ENCODE measurements around the gene IL17B. TPM values are rescaled to one million over a fixed set of nuclear protein-coding genes. Genes with fewer than 3 reads are reported as not detected.

Gene IL17B
- polyA plus RNA-seq, 3 donors = 0.69 to 1.6 (median 1.3) TPM

DNA sequence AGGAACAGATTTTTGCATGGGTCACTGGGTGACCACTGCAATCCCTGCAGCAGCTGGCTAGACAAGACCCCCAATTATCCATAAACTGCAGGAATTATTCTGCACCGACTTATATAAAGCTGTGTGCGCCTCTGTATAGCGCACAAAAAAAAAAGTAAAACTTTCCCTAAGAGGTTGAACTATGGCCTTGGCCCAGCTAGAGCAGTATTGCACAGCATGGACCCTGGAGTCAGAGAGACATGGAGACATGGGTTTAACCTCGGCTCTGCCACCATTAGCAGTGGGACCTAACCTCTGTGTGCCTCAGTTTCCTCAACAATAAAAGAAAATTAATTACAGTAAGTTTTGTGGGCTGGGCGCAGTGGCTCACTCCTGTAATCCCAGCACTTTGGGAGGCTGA, 50.9 kb downstream of the IL17B start:
- DNase-seq (ENCODE audit: low read depth in 3 of 3, low spot score in 2 of 3) = no peak

DNA sequence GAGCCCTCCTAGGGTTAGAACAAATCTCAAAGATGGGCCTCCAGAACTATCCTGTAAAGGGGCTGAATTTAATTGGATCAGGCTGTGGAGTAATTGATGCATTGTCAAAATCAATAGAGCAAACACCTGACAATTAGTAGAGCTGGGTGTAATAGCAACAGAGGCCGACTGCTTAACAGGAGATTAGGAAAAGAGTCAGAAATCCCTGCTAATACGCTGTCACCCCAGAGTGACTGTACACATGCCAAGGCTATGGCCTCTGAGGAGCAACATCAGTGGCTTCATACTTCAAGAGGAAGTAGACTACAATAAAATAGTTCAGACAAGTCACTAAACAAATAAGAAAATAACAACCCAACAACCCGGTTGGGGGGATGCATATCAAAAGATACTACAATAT, 52.5 kb downstream of the IL17B start:
- DNase-seq (ENCODE audit: low read depth in 3 of 3, low spot score in 2 of 3) = no peak

DNA sequence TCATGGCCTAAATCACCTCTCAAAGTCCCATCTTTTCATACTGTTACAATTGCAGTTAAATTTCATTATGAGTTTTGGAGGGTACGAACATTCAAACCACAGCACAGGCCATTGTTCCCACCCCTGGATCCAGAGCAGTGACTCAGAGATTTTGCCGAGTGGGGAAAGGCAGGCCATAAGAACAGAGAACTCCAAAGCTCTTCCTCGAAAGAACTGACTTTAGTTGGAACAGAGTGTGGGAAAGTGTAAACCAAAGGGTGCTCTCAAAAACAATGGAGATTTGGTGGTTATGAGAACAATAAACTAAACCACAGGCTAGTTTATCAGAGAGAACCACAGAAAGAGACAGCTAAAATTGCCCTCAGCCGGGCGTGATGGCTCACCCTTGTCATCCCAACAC, 53.2 kb downstream of the IL17B start:
- no peak for DNase-seq (ENCODE audit: low read depth in 3 of 3, low spot score in 2 of 3)

DNA sequence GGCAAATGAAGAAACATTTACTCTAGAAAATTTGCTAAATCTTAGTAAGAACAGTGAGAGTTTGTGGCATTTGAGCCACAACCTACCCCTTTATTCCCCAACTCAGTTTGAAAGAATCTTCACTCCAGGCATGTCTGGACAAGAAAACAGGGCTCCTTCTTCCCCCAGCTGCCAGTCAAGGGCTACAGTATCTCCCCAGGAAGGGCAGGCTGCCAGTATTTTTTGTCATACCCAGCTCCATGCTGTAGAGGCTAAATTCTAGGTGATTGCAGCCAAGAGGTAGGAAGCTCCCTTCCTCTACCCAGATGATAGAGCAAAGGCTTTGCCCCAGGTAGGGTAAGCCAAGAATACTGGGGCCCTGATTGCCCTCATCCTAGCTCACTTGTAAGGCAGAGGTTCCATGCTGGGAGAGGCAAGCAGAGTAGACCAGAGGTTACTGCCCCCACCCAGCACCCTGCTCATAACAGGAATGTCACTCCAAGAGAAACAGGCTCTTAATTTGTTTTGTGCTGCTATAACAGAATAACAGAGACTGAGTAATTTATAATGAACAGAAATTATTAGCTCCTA, 53.8 kb downstream of the IL17B start:
- no peak for DNase-seq (ENCODE audit: low read depth in 3 of 3, low spot score in 2 of 3)

DNA sequence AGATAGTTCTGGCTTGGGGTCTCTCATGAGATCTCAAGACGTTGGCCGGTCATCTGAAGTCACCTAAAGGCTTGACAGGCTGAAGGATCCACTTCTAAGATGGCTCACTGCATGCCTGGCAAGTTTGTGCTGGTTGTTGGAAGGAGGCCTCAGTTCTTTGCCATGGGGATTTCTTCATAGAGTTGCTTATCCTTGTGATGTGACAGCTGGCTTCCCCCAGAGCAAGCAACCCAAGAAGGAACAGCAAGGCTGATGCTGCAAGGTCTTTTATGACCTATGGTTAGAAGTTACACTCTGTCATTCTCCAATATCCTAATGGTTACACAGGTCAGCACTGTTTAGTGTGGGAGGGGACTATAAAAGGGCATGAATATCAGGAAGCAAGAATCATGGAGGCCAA, 54.5 kb downstream of the IL17B start:
- DNase-seq (ENCODE audit: low read depth in 3 of 3, low spot score in 2 of 3) = no peak

Other genes with a start within 250 kb of the IL17B start
- 1 to 10 TPM in 2 of 3 donors, under 1 TPM in 1; 0.82 to 1.5 (median 1.1) TPM for gene ABLIM3, start 237.8 kb downstream of the IL17B start, polyA plus RNA-seq (ENCODE audit: insufficient read length in 3 of 3)
- 10 to 100 TPM; 17.3 to 18.4 (median 18.3) TPM for gene AFAP1L1, start 107.4 kb downstream of the IL17B start, polyA plus RNA-seq (ENCODE audit: insufficient read length in 3 of 3)
- 10 to 100 TPM; 17.4 to 18.2 (median 18.1) TPM for gene GRPEL2, start 33.8 kb downstream of the IL17B start, polyA plus RNA-seq (ENCODE audit: insufficient read length in 3 of 3)
- 10 to 100 TPM; 16.0 to 17.4 (median 16.8) TPM for gene PCYOX1L, start 21.2 kb downstream of the IL17B start, polyA plus RNA-seq (ENCODE audit: insufficient read length in 3 of 3)
- gene CSNK1A1, start 172.1 kb upstream of the IL17B start, polyA plus RNA-seq (ENCODE audit: insufficient read length in 3 of 3) = 100 to 1,000 TPM; 188 to 206 (median 196) TPM
- gene ARHGEF37, start 202.2 kb upstream of the IL17B start, polyA plus RNA-seq (ENCODE audit: insufficient read length in 3 of 3) = 1 to 10 TPM; 5.2 to 6.9 (median 5.6) TPM

All from right renal cortex interstitium (tissue), 3 donors.